Esophagus muscularis mucosa (tissue), 2 donors: Measurements from ENCODE around the gene ARPC1B.

Source experiments
- EP300 ChIP-seq: sonication (generic); formaldehyde crosslinking; IDR thresholded peaks from one replicate; pipeline ENCODE4 v1.6.1; 2017; ENCODE audit warnings: antibody characterized with exemption
- POLR2A ChIP-seq: fragments of 450-650 bp; IDR thresholded peaks from one replicate; pipeline ENCODE4 v1.6.1; 2017; ENCODE audit warnings: antibody characterized with exemption, moderate library complexity, mild to moderate bottlenecking, low read depth

GRCh38 chr7:99404235-99404976 is 29.9 kb downstream of the ARPC1B start:
- no peak for TF ChIP-seq EP300
- TF ChIP-seq POLR2A, result no peak
